Sigmoid colon (tissue), 7 donors: ENCODE data around the gene PIK3C2G. TPM values are rescaled to one million over a fixed set of nuclear protein-coding genes. Genes with fewer than 3 reads are reported as not detected.

ENCODE experiments used
- DNase-seq: peaks from one replicate; pipeline ENCODE4 v3.0.0-alpha.2; 2019
- H3K27ac ChIP-seq, 4 donors: fragments of 200-600 bp; sonication (generic); one replicate each; pipeline ENCODE4 v1.5.1; 2016 to 2019; ENCODE audit warnings: mild to moderate bottlenecking in 1 of 4
- H3K27me3 ChIP-seq, 3 donors: fragments of 200-600 bp; sonication (generic); one replicate each; pipeline ENCODE4 v1.5.1; 2019; ENCODE audit warnings: mild to moderate bottlenecking in 1 of 3
- H3K36me3 ChIP-seq, 4 donors: fragments of 200-600 bp; sonication (generic); one replicate each; pipeline ENCODE4 v1.5.1; 2016 to 2019
- H3K4me1 ChIP-seq, 4 donors: fragments of 200-600 bp; sonication (generic); one replicate each; pipeline ENCODE4 v1.5.1; 2017 to 2019
- H3K4me3 ChIP-seq, 4 donors: fragments of 200-600 bp; sonication (generic); one replicate each; pipeline ENCODE4 v1.5.1; 2017 to 2019; ENCODE audit warnings: mild to moderate bottlenecking in 2 of 4, moderate library complexity in 1 of 4
- H3K9me3 ChIP-seq, 4 donors: fragments of 200-600 bp in 3 of 4; sonication (generic) in 3 of 4; one replicate each; pipeline versions ENCODE4 v1.5.1 to v1.6.1; 2013 to 2019
- EP300 ChIP-seq, 4 donors: sonication (generic); formaldehyde crosslinking; IDR thresholded peaks; one replicate each; pipeline ENCODE4 v1.6.1; 2017; ENCODE audit warnings: antibody characterized with exemption in 4 of 4
- POLR2A ChIP-seq, 2 donors: fragments of 450-650 bp; IDR thresholded peaks; one replicate each; pipeline ENCODE4 v1.6.1; 2016; ENCODE audit warnings: antibody characterized with exemption in 2 of 2, mild to moderate bottlenecking in 2 of 2, moderate library complexity in 2 of 2
- POLR2AphosphoS5 ChIP-seq, 4 donors: sonication (generic); formaldehyde crosslinking; IDR thresholded peaks; one replicate each; pipeline ENCODE4 v1.6.1; 2017; ENCODE audit warnings: antibody characterized with exemption in 4 of 4
- WGBS, 2 donors: extraction: QIAGEN DNeasy Blood & Tissue Kit; methylation state at CpG; one replicate each; pipeline ENCODE4 v1.1.7; 2013; 5-methylcytosine and 5-hydroxymethylcytosine counted together
- intact Hi-C: fragments of 100-400 bp; cut with DNase I; formaldehyde crosslinking; loops from one replicate; pipeline ENCODE4 v1.15.1; 2023
- polyA plus RNA-seq, 3 donors: library from polyadenylated mRNA; stranded (reverse); fragments of 200-250 nt; gene quantifications; one replicate each; pipeline ENCODE4 v1.2.3, GENCODE V29; 2013
- total RNA-seq, 4 donors: library from RNA; depleted of rRNA; stranded (reverse); fragments of >200 nt; gene quantifications; one replicate each; pipeline ENCODE4 v1.1.0, GENCODE V29; 2016
- TF ChIP-seq, protein P1 (sequence below), 4 experiments: fragments of 450-650 bp in 3 of 4; fragments of 200-600 bp in 1 of 4; IDR thresholded peaks; one replicate each; pipeline ENCODE4 v1.5.1; 2016 to 2019; ENCODE audit warnings: antibody characterized with exemption in 4 of 4, mild to moderate bottlenecking in 3 of 4, moderate library complexity in 2 of 4
- donor health status: healthy with polysubstance abuse.
- donor health status: Bipolar disorder and iron deficiency.
- donor health status: healthy.

The PIK3C2G gene
- total and polyA plus RNA-seq, 7 donors, result 0.07 to 1.7 (median 0.63) TPM; not detected in 1

DNA sequence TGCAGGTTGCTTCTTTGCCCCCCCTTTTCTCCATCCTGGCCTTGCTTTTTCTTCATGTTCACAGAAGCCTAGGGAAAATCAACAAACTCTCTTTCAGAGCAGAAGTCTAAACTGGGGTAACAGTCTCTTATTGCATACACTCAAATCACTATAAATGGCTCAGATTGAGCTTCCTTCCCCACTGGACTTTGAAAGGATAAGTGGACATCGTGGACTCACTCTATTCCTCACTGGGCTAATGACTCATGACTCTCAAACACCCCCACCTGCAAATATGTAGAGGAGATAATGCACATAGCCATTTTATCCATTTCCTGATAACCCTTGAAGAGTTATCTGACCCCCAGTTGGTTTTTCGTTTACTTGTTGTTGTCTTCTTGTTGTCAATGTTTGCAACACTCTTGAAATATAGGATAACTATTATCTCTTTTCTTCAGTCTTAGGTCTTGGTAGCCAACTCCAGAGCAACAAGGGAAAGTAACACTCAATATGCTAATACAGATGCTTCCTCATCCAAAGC is 221.3 kb downstream of the PIK3C2G start:
- 15 to 66% methylated on average over 2 of the region's 2 CpGs for WGBS, 2 donors
- Histone ChIP-seq H3K4me1 (no peaks in the 10 kb centered on the region), H3K36me3 (no peaks in the 10 kb centered on the region), H3K27me3 (no peaks in the 10 kb centered on the region), H3K9me3 (no peaks in the 10 kb centered on the region), H3K27ac (no peak overlapping the region), H3K4me3 (no peak overlapping the region)
- TF ChIP-seq EP300 (IDR thresholded peaks at IDR 0.05) (no peak), POLR2A (IDR thresholded peaks at IDR 0.05) (no peak), POLR2AphosphoS5 (IDR thresholded peaks at IDR 0.05) (no peak)
- TF ChIP-seq, protein P1, sequence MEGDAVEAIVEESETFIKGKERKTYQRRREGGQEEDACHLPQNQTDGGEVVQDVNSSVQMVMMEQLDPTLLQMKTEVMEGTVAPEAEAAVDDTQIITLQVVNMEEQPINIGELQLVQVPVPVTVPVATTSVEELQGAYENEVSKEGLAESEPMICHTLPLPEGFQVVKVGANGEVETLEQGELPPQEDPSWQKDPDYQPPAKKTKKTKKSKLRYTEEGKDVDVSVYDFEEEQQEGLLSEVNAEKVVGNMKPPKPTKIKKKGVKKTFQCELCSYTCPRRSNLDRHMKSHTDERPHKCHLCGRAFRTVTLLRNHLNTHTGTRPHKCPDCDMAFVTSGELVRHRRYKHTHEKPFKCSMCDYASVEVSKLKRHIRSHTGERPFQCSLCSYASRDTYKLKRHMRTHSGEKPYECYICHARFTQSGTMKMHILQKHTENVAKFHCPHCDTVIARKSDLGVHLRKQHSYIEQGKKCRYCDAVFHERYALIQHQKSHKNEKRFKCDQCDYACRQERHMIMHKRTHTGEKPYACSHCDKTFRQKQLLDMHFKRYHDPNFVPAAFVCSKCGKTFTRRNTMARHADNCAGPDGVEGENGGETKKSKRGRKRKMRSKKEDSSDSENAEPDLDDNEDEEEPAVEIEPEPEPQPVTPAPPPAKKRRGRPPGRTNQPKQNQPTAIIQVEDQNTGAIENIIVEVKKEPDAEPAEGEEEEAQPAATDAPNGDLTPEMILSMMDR (IDR thresholded peaks at IDR 0.05), result no peak
- no peak for DNase-seq
- intact Hi-C loops, result no loop called here

DNA sequence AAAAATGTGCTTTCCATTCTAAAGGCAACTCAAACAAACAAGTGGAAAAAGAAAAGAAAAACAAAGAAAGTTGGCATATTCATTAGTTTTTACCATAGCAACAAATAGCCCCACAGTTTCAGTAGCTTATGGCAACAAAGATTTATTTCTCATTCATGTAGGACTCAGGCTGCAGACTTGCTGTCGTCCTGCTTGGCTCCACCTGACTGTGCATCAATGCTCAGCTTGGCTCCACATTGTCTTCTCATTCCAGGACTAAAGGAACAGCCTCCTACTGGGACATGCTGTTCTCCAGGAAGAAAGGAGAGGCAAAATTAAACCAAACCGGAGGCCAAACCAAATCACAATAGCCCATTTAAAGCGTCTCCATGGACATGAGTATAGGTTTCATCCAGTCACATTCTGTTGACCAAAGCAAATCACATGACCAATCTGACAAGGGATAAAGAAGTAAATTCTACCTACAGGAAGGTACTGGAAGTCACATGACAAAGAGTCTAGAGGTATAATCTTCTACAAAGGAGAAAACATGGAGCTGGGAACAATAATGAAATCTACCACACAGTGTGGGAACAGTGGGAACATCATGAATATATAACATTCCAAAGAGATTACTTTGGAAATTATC is 222.5 kb downstream of the PIK3C2G start:
- H3K27ac ChIP-seq, result no peak overlapping the region
- H3K4me3 ChIP-seq, result no peak overlapping the region
- no peaks in the 10 kb centered on the region for H3K4me1 ChIP-seq
- TF ChIP-seq EP300 (IDR thresholded peaks at IDR 0.05), result no peak
- TF ChIP-seq, protein P1 (IDR thresholded peaks at IDR 0.05), result no peak
- no peak for TF ChIP-seq POLR2A (IDR thresholded peaks at IDR 0.05)
- no peak for TF ChIP-seq POLR2AphosphoS5 (IDR thresholded peaks at IDR 0.05)
- WGBS, 2 donors, result 80 to 82% methylated on average over 3 of the region's 3 CpGs
- H3K9me3 ChIP-seq, result no peaks in the 10 kb centered on the region
- no peaks in the 10 kb centered on the region for H3K36me3 ChIP-seq
- no peaks in the 10 kb centered on the region for H3K27me3 ChIP-seq
- no peak for DNase-seq
- intact Hi-C loops, result no loop called here

DNA sequence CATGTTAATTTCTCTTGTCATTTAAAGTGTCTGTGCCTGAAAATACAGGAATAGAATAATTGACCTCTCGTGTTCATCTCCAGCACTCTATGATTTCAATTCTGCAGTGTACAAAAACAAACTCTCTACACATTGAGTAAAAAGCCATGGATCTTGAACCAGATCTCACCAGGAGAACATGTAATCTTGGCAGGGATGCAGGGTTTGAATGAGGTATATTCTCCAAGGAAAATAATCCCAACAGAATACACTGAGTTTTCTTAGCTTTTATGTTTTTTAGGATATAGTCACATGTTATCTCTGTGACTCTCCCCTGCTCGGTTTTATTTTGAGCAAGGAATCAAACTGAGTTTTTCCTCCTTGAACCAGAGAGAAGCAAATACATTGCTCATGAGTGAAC is 224.7 kb downstream of the PIK3C2G start:
- Histone ChIP-seq H3K27ac (no peak overlapping the region), H3K36me3 (no peaks in the 10 kb centered on the region), H3K4me1 (no peaks in the 10 kb centered on the region), H3K27me3 (no peaks in the 10 kb centered on the region), H3K9me3 (no peaks in the 10 kb centered on the region), H3K4me3 (no peak overlapping the region)
- TF ChIP-seq POLR2A (IDR thresholded peaks at IDR 0.05), result no peak
- no peak for TF ChIP-seq POLR2AphosphoS5 (IDR thresholded peaks at IDR 0.05)
- TF ChIP-seq, protein P1 (IDR thresholded peaks at IDR 0.05), result no peak
- no peak for TF ChIP-seq EP300 (IDR thresholded peaks at IDR 0.05)
- DNase-seq, result no peak
- 82 to 83% methylated on average over 2 of the region's 2 CpGs for WGBS, 2 donors
- intact Hi-C loops, result no loop called here

DNA sequence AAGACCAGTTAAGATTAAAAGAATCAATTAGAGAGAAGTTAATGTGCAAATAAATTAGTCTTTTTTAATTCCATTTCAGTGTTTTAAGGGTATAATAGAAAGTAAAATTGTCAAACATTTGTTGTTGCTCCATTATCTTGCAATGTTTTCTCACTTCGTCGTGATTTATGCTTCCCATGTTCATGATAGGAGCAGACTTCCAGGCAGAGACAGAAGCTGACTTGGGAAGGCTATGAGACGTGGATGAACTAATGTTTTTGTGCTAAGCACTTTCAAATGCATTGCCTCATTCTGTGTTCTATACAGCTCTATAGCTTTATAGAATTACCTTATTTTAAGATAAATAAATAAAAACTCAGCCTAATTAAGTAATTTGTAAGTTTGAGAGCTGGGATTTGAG is 226.2 kb downstream of the PIK3C2G start:
- no peaks in the 10 kb centered on the region for H3K27me3 ChIP-seq
- no peak overlapping the region for H3K4me3 ChIP-seq
- TF ChIP-seq, protein P1 (IDR thresholded peaks at IDR 0.05), result no peak
- no peak for TF ChIP-seq POLR2A (IDR thresholded peaks at IDR 0.05)
- no peak for TF ChIP-seq EP300 (IDR thresholded peaks at IDR 0.05)
- no peaks in the 10 kb centered on the region for H3K36me3 ChIP-seq
- intact Hi-C loops, result no loop called here
- no peaks in the 10 kb centered on the region for H3K4me1 ChIP-seq
- 88 to 91% methylated on average over 3 of the region's 3 CpGs for WGBS, 2 donors
- DNase-seq, result no peak
- no peaks in the 10 kb centered on the region for H3K9me3 ChIP-seq
- no peak overlapping the region for H3K27ac ChIP-seq
